NCI-H128 (cell line): ENCODE results near the gene CAMK1D.
"Not testable (repeated sequence)": the region's sequence is repeated elsewhere in the genome, so short reads cannot be mapped to it uniquely, and the experiment has no call there.

Experiments used
- DNase-seq: peaks from one replicate; lab custom pipeline; 2025; ENCODE audit not compliant: unreplicated experiment; lab: John Stamatoyannopoulos, UW

The CAMK1D gene

GRCh38 chr10:12348870-12349628, at the start of gene CAMK1D:
Gene CAMK1D, plus strand, starts transcription at chr10:12349547.
- DNase-seq: peak; percentile 48

- not testable (repeated sequence) for DNase-seq
These were observed 48.3 kb upstream of the CAMK1D start for GRCh38 chr10:12301036-12301435.

DNA sequence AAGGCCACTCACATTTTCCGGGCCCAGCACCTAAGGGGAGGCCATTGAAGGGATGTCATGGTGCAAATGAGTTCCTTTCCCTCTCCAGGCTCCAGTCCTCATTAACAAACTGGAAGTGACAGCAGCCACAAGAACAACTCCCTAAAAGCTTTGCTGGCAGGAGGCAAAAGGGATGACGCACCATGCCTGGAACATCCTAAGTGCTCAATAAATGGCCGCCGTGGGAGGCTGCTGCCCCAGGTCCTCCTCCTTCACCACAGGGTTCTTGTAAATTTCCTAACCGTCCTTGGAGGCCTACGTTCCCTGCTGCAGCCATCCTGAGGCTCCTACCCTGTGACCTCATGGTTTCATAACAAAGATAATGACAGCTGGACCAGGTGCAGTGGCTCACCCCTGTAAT, 41.3 kb upstream of the CAMK1D start:
- no peak for DNase-seq

DNA sequence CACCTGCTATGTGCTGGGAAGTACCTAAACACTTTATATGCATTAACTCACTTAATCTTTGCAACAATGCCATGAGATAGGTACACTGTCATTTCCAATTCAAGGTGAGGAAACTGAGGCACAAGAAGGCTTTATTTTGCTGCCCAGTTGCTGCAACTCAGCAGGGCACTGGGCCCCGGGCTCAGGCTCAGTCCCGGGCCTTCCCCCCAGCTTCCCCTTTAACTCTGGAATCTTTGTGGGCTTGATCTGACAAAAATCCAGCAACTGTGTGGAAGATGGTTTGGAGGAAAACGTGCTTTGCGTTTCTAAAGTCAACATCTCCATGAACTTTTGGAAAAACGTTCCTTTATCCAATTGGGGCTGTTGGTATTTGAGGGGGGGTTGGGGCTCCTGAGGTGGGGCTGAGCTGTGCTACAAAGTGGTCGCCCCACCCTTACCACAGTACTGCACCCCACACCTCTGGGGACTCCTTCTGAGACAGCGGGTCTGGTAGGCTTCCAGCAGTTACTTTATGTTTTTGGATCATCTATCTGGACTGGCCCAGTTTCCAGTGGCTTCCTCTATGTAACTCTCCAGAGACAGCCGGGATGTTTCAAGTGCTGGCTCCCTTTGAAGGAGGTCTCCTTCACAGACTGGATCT, 40.5 kb upstream of the CAMK1D start:
- no peak for DNase-seq

- DNase-seq: not testable (repeated sequence)
These were observed 39.6 kb upstream of the CAMK1D start for GRCh38 chr10:12309783-12310182.

- no peak for DNase-seq
These were observed 34.5 kb upstream of the CAMK1D start for GRCh38 chr10:12314836-12315235.

DNA sequence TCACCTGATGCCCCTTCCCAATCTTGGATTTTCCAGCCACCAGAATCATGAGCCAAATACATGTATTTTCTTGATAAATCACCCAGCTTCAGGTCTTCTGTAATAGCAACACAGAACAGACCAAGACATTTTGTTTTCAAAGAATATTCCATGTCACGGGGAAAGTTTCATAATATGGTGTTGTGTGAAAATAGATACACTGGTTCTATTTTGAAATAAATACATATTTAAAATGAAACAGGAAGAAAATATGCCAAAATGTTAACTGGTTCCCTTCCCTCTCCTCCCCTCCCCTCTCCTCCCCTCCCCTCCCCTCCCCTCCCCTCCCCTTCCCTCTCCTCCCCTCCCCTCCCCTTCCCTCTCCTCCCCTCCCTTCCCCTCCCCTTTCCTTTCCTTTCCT, 30.3 kb upstream of the CAMK1D start:
- DNase-seq: no peak

GRCh38 chr10:12320892-12321291, 28.5 kb upstream of the CAMK1D start:
- DNase-seq: no peak

DNA sequence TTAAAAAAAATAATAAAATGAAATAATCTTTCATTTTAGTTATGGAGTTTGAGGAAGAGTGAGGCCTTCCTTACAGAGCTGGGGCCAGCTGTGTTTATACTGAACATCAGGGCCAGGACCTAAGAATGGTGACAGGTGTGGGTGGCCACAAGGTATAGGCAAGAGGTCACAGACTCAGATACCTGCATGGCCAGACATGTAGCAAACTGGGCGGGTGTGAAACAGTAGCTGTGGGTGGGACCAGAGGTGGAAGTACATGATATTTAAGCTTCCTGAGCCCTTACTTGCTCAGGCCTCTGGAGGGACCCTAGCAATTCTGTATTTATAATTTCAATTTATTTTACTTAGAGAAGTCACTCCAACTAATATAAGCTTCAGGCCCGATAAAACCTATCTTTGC, 27.7 kb upstream of the CAMK1D start:
- no peak for DNase-seq

DNA sequence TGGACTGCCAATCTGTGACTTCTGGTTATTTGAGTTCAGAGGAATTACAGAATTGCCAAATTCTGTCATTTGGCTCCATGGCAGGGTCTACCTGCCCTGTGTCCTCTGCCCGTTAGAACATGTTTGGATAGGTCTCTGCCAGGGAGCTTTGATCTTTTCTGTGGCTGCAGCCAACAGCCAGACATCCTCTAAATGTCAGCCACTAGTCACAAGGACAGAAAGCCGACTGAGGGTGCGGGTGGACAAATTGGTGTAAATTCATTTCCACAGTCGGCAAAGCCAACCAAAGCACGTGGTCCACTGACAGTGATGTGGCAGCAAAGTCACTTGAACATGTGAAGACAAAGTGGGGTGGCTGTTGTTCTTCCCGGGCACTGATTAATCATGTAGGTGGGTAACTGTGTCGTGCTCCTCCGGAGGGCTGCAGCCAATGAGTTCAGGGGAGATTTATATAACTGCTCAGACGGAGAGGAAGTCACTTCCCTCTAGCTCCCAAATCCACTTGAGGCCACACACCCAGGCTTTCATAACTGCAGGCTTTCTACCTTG, 26.7 kb upstream of the CAMK1D start:
- DNase-seq: no peak

GRCh38 chr10:12324530-12324929, 24.8 kb upstream of the CAMK1D start:
- DNase-seq: no peak

DNA sequence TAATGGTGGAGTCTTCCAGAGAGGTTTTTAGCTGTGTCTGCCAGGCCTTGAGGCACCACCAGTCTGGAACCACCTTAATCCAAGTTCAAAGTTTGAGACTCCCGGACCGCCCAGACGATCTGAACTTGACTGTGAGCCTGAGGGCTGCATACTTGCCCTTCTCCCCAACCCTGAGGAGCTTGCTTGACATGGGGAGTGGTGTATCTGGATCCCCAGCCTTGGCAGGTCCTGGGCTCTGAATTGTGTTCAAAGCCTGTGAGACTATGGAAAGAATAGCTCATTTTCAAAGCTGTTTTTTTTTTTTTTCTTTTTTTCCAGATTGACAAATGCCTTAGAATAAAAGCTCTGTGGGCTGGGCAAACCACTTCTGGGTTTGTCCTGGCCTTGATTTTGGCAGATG, 22.3 kb upstream of the CAMK1D start:
- no peak for DNase-seq

- DNase-seq: no peak
These were observed 21.9 kb upstream of the CAMK1D start for GRCh38 chr10:12327476-12327875.

- not testable (repeated sequence) for DNase-seq
These were observed 21.0 kb upstream of the CAMK1D start for GRCh38 chr10:12328312-12328711.

- no peak for DNase-seq
These were observed 16.6 kb upstream of the CAMK1D start for GRCh38 chr10:12332572-12333379.

DNA sequence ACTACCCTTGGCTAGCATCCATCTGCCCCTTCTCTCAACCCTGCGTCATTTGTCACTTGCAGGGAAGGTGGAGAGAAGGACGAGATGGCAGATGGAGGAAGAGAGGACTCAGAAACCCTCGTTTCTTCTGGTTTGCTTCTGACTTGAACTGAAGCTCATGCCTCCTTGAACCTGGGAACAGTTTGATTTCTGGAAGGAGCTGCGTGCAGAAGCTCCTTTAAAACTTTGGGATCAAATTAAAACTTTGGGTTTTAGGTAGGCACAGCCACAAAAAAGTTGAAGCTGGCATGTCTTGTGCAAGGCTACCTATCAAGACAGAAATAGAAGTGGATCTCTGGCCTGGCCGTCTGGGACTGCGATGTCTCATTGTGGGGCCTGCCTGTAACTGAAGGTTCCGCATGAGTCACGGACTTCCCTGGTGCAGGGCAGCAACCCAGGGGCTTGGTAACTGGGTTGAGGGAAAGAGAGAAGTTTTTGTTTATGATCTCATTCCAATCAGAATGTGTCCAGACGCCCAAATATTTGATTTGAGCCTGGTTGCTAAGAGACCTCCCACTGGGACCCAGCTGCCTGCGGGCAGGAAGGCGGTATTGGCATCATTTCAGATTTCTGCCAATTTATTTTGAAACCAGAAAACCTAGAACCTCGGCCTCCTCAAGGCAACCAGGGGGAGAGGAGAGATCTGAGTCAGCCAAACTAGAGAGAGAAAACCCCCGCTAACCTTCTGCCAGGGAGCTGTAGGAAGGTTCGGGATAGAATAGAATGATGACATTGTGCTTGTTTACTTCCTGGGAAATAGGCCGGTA, 15.8 kb upstream of the CAMK1D start:
- DNase-seq: peak; percentile 2

- DNase-seq: no peak
These were observed 15.2 kb upstream of the CAMK1D start for GRCh38 chr10:12334186-12334530.

- not testable (repeated sequence) for DNase-seq
These were observed 14.2 kb upstream of the CAMK1D start for GRCh38 chr10:12335169-12335568.

DNA sequence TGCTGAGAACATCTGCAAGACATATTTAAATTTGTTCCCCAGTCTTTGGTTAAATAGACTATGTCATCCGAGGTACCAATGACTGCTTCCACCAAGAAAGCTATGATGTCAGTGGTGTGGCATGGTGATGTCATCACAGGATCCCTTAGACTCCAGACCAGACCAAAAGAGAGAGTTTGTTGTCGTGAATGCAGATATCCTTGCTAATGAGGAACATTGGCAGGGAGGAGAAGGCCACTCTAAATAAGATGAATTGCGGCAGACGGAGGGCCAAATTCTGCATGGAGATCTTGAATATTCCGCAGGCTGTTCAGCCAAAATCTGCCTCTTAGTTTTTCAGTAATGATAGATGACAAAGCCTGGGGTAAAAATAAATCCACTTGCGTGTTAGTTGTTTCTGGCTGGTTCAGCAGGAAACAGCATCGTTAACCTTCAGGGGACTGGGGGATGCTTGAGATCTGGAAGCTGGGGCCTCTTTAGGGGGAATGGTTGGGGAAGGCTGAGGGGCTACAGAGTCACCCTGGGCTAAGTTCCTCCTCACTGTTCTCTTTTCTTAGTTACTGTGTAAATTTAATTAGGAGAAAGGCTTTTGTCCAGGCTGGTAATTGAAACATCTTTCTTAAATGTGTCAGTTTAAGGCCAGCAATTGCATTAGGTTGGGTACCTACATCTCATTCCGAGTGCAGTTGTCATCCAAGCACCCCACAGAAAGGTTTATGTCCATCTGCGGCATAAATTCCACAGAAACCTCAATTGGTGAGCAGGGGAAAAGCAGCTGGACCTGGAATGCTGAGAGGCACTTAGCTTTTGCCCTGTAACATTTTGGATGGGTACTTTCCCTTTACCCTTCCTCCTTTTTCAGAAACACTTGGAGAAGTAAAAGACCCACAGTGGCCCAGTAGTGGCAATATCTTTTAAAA, 11.6 kb upstream of the CAMK1D start:
- no peak for DNase-seq

GRCh38 chr10:12338981-12339380, 10.4 kb upstream of the CAMK1D start:
- no peak for DNase-seq
